NCI-H2196 treated with DMSO at 0.1 percent for 48 hours (cell line): ENCODE measurements around the gene BHLHE23.

Source experiments
- DNase-seq: peaks from one replicate; lab custom pipeline; 2025; ENCODE audit not compliant: unreplicated experiment; lab: John Stamatoyannopoulos, UW

BHLHE23 gene

GRCh38 chr20:63006540-63007359 lies at the start of gene BHLHE23:
BHLHE23 (minus strand) TSS chr20:63006964; CDS start chr20:63006774, 190 bp downstream.
- DNase-seq = no peak

- DNase-seq = no peak
Observed at GRCh38 chr20:63055575-63056235, 48.9 kb upstream of the BHLHE23 start.

GRCh38 chr20:63054681-63055240 lies 48.0 kb upstream of the BHLHE23 start:
- no peak for DNase-seq

- no peak for DNase-seq
Observed at GRCh38 chr20:63054103-63054474, 47.3 kb upstream of the BHLHE23 start.

- DNase-seq = no peak
Observed at GRCh38 chr20:63053432-63054102, 46.8 kb upstream of the BHLHE23 start.

- DNase-seq = no peak
Observed at GRCh38 chr20:63052571-63053431, 46.0 kb upstream of the BHLHE23 start.

GRCh38 chr20:63051911-63052310 lies 45.1 kb upstream of the BHLHE23 start:
- no peak for DNase-seq

- no peak for DNase-seq
Observed at GRCh38 chr20:63051186-63051860, 44.6 kb upstream of the BHLHE23 start.

- no peak for DNase-seq
Observed at GRCh38 chr20:63050406-63050805, 43.6 kb upstream of the BHLHE23 start.

GRCh38 chr20:63049561-63050221 lies 42.9 kb upstream of the BHLHE23 start:
- DNase-seq = no peak

- no peak for DNase-seq
Observed at GRCh38 chr20:63049191-63049518, 42.4 kb upstream of the BHLHE23 start.

GRCh38 chr20:63048516-63049190 lies 41.9 kb upstream of the BHLHE23 start:
- no peak for DNase-seq

- no peak for DNase-seq
Observed at GRCh38 chr20:63047946-63048345, 41.2 kb upstream of the BHLHE23 start.

- no peak for DNase-seq
Observed at GRCh38 chr20:63047267-63047666, 40.5 kb upstream of the BHLHE23 start.

- DNase-seq = no peak
Observed at GRCh38 chr20:63046841-63047240, 40.1 kb upstream of the BHLHE23 start.

GRCh38 chr20:63045991-63046390 lies 39.2 kb upstream of the BHLHE23 start:
- no peak for DNase-seq

- DNase-seq = no peak
Observed at GRCh38 chr20:63045401-63045800, 38.6 kb upstream of the BHLHE23 start.

- DNase-seq = no peak
Observed at GRCh38 chr20:63044605-63045004, 37.8 kb upstream of the BHLHE23 start.

- no peak for DNase-seq
Observed at GRCh38 chr20:63044204-63044600, 37.4 kb upstream of the BHLHE23 start.
